ENCODE data around the gene FER. TPM values are rescaled to one million over a fixed set of nuclear protein-coding genes. Genes with fewer than 3 reads are reported as not detected.

Gene FER
- total and polyA plus RNA-seq, 10 donors = 0.96 to 38.8 (median 21.2) TPM

GRCh38 chr5:108945094-108945493, 197.4 kb downstream of the FER start:
- WGBS, 5 donors = 75 to 92% (median 85%) methylated on average over 3 of the region's 3 CpGs
- no peak for TF ChIP-seq POLR2A (IDR thresholded peaks at IDR 0.05)
- no peaks in the 10 kb centered on the region for H3K27me3 ChIP-seq (replicated peaks in 1 of 7)
- intact Hi-C loops (cut with DNase I; ENCODE audit: low total_unique reads) = no loop called here
- H3K4me1 ChIP-seq = no peaks in the 10 kb centered on the region
- no peak overlapping the region for H3K4me3 ChIP-seq
- DNase-seq = no peak
- H3K36me3 ChIP-seq = no peaks in the 10 kb centered on the region
- H3K9me3 ChIP-seq = no peaks in the 10 kb centered on the region
- no peak overlapping the region for H3K27ac ChIP-seq

- WGBS, 5 donors = 89 to 98% (median 91%) methylated on average over 1 of the region's 1 CpG
- intact Hi-C loops (cut with DNase I; ENCODE audit: low total_unique reads) = no loop called here
- H3K27me3 ChIP-seq (replicated peaks in 1 of 7) = no peaks in the 10 kb centered on the region
- DNase-seq = no peak
- H3K9me3 ChIP-seq = no peaks in the 10 kb centered on the region
- TF ChIP-seq POLR2A (IDR thresholded peaks at IDR 0.05) (no peak), POLR2AphosphoS5 (IDR thresholded peaks at IDR 0.05) (no peak), CTCF (IDR thresholded peaks at IDR 0.05 in 8 of 11, conservative IDR thresholded peaks at IDR 0.05 in 3 of 11) (no peak)
- no peak overlapping the region for H3K27ac ChIP-seq
- no peaks in the 10 kb centered on the region for H3K4me1 ChIP-seq
- H3K36me3 ChIP-seq = no peaks in the 10 kb centered on the region
- H3K4me3 ChIP-seq = no peak overlapping the region
Measured at GRCh38 chr5:108946008-108946407, 198.3 kb downstream of the FER start.

- no peak for DNase-seq
- no peaks in the 10 kb centered on the region for H3K27me3 ChIP-seq (replicated peaks in 1 of 7)
- no peak for TF ChIP-seq CTCF (IDR thresholded peaks at IDR 0.05 in 8 of 11, conservative IDR thresholded peaks at IDR 0.05 in 3 of 11)
- no peak for TF ChIP-seq POLR2AphosphoS5 (IDR thresholded peaks at IDR 0.05)
- no peak for TF ChIP-seq POLR2A (IDR thresholded peaks at IDR 0.05)
- H3K9me3 ChIP-seq = no peaks in the 10 kb centered on the region
- H3K36me3 ChIP-seq = no peaks in the 10 kb centered on the region
- H3K27ac ChIP-seq = no peak overlapping the region
- H3K4me3 ChIP-seq = no peak overlapping the region
- 94 to 98% (median 98%) methylated on average over 1 of the region's 1 CpG for WGBS, 5 donors
- H3K4me1 ChIP-seq = no peaks in the 10 kb centered on the region
- intact Hi-C loops (cut with DNase I; ENCODE audit: low total_unique reads) = no loop called here
Measured at GRCh38 chr5:108947164-108947563, 199.5 kb downstream of the FER start.

- TF ChIP-seq POLR2A (IDR thresholded peaks at IDR 0.05) (no peak), CTCF (IDR thresholded peaks at IDR 0.05 in 8 of 11, conservative IDR thresholded peaks at IDR 0.05 in 3 of 11) (no peak), POLR2AphosphoS5 (IDR thresholded peaks at IDR 0.05) (no peak)
- H3K27ac ChIP-seq = no peak overlapping the region
- H3K4me3 ChIP-seq = no peak overlapping the region
- no peaks in the 10 kb centered on the region for H3K27me3 ChIP-seq (replicated peaks in 1 of 7)
- H3K36me3 ChIP-seq = no peaks in the 10 kb centered on the region
- intact Hi-C loops (cut with DNase I; ENCODE audit: low total_unique reads) = no loop called here
- WGBS, 5 donors = 93 to 99% (median 95%) methylated on average over 2 of the region's 2 CpGs
- no peaks in the 10 kb centered on the region for H3K9me3 ChIP-seq
- DNase-seq = no peak
- H3K4me1 ChIP-seq = no peaks in the 10 kb centered on the region
Measured at GRCh38 chr5:108950276-108950675, 202.6 kb downstream of the FER start.

GRCh38 chr5:108953940-108954339, 206.2 kb downstream of the FER start:
- H3K36me3 ChIP-seq = no peaks in the 10 kb centered on the region
- DNase-seq = no peak

More at GRCh38 chr5:108953940-108954339, 206.2 kb downstream of the FER start:
- no peak for TF ChIP-seq CTCF (IDR thresholded peaks at IDR 0.05 in 8 of 11, conservative IDR thresholded peaks at IDR 0.05 in 3 of 11)
- TF ChIP-seq POLR2AphosphoS5 (IDR thresholded peaks at IDR 0.05) = no peak
- TF ChIP-seq POLR2A (IDR thresholded peaks at IDR 0.05) = no peak
- H3K4me3 ChIP-seq = no peak overlapping the region
- H3K27me3 ChIP-seq (replicated peaks in 1 of 7) = no peaks in the 10 kb centered on the region
- H3K9me3 ChIP-seq = no peaks in the 10 kb centered on the region
- no peaks in the 10 kb centered on the region for H3K4me1 ChIP-seq
- no peak overlapping the region for H3K27ac ChIP-seq
- intact Hi-C loops (cut with DNase I; ENCODE audit: low total_unique reads) = no loop called here
